Measurements from ENCODE around the gene ADGRG4. TPM values are rescaled to one million over a fixed set of nuclear protein-coding genes. Genes with fewer than 3 reads are reported as not detected.

Gene ADGRG4
- total RNA-seq, 2 donors from 2014 or later = 0.14 to 0.41 TPM

DNA sequence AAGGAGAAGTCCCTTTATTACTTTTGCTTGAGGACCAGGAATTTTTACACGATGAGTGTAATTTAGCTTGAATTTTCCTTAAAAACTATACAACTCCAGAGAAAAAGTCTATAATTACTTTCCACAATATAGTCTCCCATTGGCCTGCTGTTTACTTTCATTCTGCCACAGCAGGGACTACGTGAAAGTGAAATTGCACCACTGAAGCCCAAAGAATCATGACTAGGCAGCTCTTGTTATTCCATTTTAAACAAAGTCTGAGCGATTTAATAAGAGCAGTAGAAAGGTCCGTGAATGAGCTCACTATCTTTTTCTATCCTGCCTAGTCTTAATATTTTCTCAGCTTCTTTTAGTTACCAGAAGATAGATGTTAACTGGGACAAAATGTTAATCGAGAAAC is 68.6 kb downstream of the ADGRG4 start:
- Histone ChIP-seq H3K27me3 (replicated peaks; ENCODE audit: insufficient read depth) (no peaks in the 10 kb centered on the region), H3K27ac (no peak overlapping the region), H3K9me3 (no peaks in the 10 kb centered on the region), H3K4me1 (ENCODE audit: control insufficient read depth in 1 of 2, low read depth in 2 of 2) (no peaks in the 10 kb centered on the region), H3K4me3 (no peak overlapping the region), H3K36me3 (no peaks in the 10 kb centered on the region)
- ATAC-seq (ENCODE audit: insufficient number of reproducible peaks, low FRiP score, low read depth) (no peak), DNase-seq (ENCODE audit: low spot score) (no peak)
- TF ChIP-seq, protein P1, sequence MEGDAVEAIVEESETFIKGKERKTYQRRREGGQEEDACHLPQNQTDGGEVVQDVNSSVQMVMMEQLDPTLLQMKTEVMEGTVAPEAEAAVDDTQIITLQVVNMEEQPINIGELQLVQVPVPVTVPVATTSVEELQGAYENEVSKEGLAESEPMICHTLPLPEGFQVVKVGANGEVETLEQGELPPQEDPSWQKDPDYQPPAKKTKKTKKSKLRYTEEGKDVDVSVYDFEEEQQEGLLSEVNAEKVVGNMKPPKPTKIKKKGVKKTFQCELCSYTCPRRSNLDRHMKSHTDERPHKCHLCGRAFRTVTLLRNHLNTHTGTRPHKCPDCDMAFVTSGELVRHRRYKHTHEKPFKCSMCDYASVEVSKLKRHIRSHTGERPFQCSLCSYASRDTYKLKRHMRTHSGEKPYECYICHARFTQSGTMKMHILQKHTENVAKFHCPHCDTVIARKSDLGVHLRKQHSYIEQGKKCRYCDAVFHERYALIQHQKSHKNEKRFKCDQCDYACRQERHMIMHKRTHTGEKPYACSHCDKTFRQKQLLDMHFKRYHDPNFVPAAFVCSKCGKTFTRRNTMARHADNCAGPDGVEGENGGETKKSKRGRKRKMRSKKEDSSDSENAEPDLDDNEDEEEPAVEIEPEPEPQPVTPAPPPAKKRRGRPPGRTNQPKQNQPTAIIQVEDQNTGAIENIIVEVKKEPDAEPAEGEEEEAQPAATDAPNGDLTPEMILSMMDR (IDR thresholded peaks at IDR 0.05) = no peak

DNA sequence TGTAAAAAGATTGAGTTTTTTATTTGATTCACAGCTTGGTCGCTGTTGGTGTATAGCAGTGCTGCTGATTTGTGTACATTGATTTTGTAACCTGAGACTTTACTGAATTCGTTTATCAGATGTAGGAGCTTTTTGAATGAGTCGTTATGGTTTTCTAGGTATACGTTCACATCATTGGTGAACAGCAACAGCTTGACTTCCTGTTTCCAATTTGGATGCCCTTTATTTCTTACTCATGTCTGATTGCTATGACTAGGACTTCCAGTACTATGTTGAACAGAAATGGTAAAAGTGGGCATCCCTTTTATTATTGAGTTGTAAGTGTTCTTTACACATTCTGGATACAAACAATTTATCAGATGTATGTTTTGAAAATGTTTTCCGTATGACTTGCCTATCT is 76.0 kb downstream of the ADGRG4 start:
- H3K27ac ChIP-seq = no peak overlapping the region
- no peaks in the 10 kb centered on the region for H3K36me3 ChIP-seq
- no peaks in the 10 kb centered on the region for H3K4me1 ChIP-seq (ENCODE audit: control insufficient read depth in 1 of 2, low read depth in 2 of 2)
- ATAC-seq (ENCODE audit: insufficient number of reproducible peaks, low FRiP score, low read depth) (no peak), DNase-seq (ENCODE audit: low spot score) (no peak)
- H3K27me3 ChIP-seq (replicated peaks; ENCODE audit: insufficient read depth) = no peaks in the 10 kb centered on the region
- H3K9me3 ChIP-seq = no peaks in the 10 kb centered on the region
- TF ChIP-seq, protein P1 (IDR thresholded peaks at IDR 0.05) = no peak
- no peak overlapping the region for H3K4me3 ChIP-seq

DNA sequence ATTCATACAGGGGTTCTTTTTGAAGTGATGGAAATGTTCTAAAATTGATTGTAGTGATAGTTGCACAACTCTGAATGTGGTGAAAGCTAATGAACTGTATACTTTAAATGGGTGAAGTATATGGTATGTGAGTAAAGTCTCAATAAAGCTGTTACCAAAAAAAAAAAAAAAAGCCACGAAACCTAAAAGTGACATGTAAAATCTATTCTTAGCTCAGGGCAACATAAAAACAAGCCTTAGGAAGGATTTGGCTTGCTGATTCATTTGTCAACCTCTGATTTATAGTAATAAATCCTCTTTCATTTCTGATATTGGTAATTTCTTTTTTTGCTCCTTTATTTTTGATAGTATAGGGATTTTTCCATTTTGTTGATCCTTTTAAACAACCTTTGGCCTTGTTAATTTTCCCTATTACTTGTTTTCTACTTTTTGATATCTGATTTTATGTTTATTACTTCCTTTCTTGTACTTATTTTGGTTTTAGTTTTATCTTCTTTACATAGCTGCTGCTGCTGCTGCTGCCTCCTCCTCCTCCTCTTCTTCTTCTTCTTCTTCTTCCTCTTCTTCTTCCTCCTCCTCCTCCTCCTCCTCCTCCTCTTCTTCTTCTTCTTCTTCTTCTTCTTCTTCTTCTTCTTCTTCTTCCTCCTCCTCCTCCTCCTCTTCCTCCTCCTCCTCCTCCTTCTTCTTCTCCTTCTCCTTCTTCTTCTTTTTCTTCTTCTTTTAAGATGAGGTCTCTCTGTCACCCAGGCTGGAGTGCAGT is 79.4 kb downstream of the ADGRG4 start:
- DNase-seq (ENCODE audit: low spot score) = no peak
- Histone ChIP-seq H3K27me3 (replicated peaks; ENCODE audit: insufficient read depth) (no peaks in the 10 kb centered on the region), H3K4me1 (ENCODE audit: control insufficient read depth in 1 of 2, low read depth in 2 of 2) (no peaks in the 10 kb centered on the region), H3K36me3 (no peaks in the 10 kb centered on the region), H3K4me3 (no peak overlapping the region), H3K27ac (no peak overlapping the region), H3K9me3 (no peaks in the 10 kb centered on the region)
- ATAC-seq (ENCODE audit: insufficient number of reproducible peaks, low FRiP score, low read depth) = no peak
- TF ChIP-seq, protein P1 (IDR thresholded peaks at IDR 0.05) = no peak

DNA sequence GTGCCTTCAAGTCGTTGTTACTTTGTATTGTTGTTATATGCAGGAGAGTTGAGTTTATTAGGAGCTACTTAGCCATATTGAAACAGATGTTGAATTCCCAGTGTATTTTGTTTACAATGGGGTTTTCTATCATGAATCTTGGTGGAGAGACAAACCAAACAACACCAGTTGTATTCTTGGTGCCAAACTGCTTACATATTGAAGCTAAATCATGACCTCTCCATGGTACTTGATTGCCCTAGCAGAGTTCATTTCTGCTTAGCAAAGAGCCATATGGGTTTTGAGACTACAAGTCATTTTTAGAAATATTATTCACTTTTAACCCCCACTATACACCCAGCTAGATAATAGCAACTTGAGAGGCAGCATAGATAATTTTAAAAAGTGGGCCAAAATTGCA is 85.4 kb downstream of the ADGRG4 start:
- Histone ChIP-seq H3K9me3 (no peaks in the 10 kb centered on the region), H3K27ac (no peak overlapping the region), H3K36me3 (no peaks in the 10 kb centered on the region), H3K4me1 (ENCODE audit: control insufficient read depth in 1 of 2, low read depth in 2 of 2) (no peaks in the 10 kb centered on the region), H3K27me3 (replicated peaks; ENCODE audit: insufficient read depth) (no peaks in the 10 kb centered on the region), H3K4me3 (no peak overlapping the region)
- TF ChIP-seq, protein P1 (IDR thresholded peaks at IDR 0.05) = no peak
- ATAC-seq (ENCODE audit: insufficient number of reproducible peaks, low FRiP score, low read depth) (no peak), DNase-seq (ENCODE audit: low spot score) (no peak)

DNA sequence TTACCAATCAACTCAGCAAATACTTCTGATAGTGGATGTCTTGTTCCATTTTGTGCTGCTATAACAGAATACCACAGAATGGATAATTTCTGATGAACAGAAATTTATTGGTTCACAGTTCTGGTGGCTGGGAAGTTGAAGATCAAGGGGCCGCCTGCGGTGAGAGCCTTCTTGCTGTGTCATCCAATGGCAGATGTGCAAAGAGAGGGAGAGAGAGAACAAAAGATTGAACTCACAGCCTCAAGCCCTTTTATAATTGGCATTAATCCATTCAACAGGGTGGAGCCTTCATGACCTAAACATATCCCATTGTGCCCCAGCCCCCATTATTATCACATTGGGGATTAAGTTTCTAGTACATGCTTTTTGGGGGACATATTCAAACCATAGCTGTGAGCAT is 86.1 kb downstream of the ADGRG4 start:
- no peaks in the 10 kb centered on the region for H3K36me3 ChIP-seq

More for the DNA sequence above, 86.1 kb downstream of the ADGRG4 start:
- H3K27ac ChIP-seq = no peak overlapping the region
- no peaks in the 10 kb centered on the region for H3K4me1 ChIP-seq (ENCODE audit: control insufficient read depth in 1 of 2, low read depth in 2 of 2)
- ATAC-seq (ENCODE audit: insufficient number of reproducible peaks, low FRiP score, low read depth) (no peak), DNase-seq (ENCODE audit: low spot score) (no peak)
- H3K27me3 ChIP-seq (replicated peaks; ENCODE audit: insufficient read depth) = no peaks in the 10 kb centered on the region
- no peak overlapping the region for H3K4me3 ChIP-seq
- TF ChIP-seq, protein P1 (IDR thresholded peaks at IDR 0.05) = no peak
- H3K9me3 ChIP-seq = no peaks in the 10 kb centered on the region

Measured in thoracic aorta (tissue), 2 donors.